Measurements from ENCODE around the gene TRMT10A.

DNA sequence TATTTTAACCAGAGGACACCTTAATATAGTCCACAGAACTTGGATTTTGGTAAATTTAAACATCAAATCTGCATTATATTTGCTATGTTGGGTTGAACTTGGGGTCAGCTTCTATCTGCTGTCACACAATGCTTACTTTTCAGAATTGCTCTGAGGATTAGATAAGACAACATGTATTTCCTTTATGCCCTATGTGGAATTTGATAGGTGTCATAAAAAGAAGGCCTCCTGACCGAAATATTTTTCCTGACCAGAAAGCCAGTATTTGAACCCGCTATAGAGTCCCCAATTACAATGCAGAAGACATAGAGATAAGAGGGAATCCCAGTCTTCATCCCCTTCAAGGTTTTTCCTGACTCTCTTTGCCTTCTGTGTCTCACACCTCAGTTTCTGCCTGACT lies 14.9 kb upstream of the TRMT10A start:
- TF ChIP-seq, protein P1, sequence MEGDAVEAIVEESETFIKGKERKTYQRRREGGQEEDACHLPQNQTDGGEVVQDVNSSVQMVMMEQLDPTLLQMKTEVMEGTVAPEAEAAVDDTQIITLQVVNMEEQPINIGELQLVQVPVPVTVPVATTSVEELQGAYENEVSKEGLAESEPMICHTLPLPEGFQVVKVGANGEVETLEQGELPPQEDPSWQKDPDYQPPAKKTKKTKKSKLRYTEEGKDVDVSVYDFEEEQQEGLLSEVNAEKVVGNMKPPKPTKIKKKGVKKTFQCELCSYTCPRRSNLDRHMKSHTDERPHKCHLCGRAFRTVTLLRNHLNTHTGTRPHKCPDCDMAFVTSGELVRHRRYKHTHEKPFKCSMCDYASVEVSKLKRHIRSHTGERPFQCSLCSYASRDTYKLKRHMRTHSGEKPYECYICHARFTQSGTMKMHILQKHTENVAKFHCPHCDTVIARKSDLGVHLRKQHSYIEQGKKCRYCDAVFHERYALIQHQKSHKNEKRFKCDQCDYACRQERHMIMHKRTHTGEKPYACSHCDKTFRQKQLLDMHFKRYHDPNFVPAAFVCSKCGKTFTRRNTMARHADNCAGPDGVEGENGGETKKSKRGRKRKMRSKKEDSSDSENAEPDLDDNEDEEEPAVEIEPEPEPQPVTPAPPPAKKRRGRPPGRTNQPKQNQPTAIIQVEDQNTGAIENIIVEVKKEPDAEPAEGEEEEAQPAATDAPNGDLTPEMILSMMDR (IDR thresholded peaks at IDR 0.05; ENCODE audit: extremely low read depth in 1 of 2, insufficient read depth in 1 of 2, low read depth in 1 of 2, low read length in 2 of 2), result no peak
- TF ChIP-seq JUN (IDR thresholded peaks at IDR 0.05; ENCODE audit: borderline replicate concordance, insufficient read depth, insufficient read length, low read depth) (no peak), EZH2 (IDR thresholded peaks at IDR 0.05; ENCODE audit: borderline replicate concordance, low read depth, low read length, severe bottlenecking) (no peak)
- TF ChIP-seq, protein P2, sequence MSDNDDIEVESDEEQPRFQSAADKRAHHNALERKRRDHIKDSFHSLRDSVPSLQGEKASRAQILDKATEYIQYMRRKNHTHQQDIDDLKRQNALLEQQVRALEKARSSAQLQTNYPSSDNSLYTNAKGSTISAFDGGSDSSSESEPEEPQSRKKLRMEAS (IDR thresholded peaks at IDR 0.05; ENCODE audit: insufficient read depth, insufficient read length), result no peak
